A673 (cell line): ENCODE data around the gene ILKAP. TPM values are rescaled to one million over a fixed set of nuclear protein-coding genes. Genes with fewer than 3 reads are reported as not detected.

Experiments
- BruUV-seq: library from RNA; stranded (reverse); fragments of 400-500 nt; replicated peaks from 2 replicates; lab custom pipeline; 2021; lab: Mats Ljungman, UMichigan
- CTCF ChIA-PET: fragments of 300-600 bp; sonication (Branson Sonifier 250); formaldehyde crosslinking; loops from one replicate; lab custom pipeline; 2022; ENCODE audit warnings: antibody characterized with exemption; lab: Charles Lee
- POLR2A ChIA-PET: fragments of 300-600 bp; sonication (Branson Sonifier 250); formaldehyde crosslinking; loops from one replicate; lab custom pipeline; 2022; ENCODE audit warnings: antibody characterized with exemption; ENCODE audit not compliant: low non-redundant PET; lab: Charles Lee
- DNase-seq: peaks from one replicate; pipeline ENCODE4 v3.0.0-alpha.2; 2015; ENCODE audit warnings: low spot score
- H3K27ac ChIP-seq: fragments of 200-600 bp; sonication (generic); 2 replicates; pipeline ENCODE4 v1.5.1; 2016; ENCODE audit warnings: mixed run types, low read depth, mild to moderate bottlenecking, mixed read lengths, antibody characterized with exemption, low read length; ENCODE audit not compliant: poor library complexity, severe bottlenecking
- H3K27me3 ChIP-seq: fragments of 200-600 bp; sonication (generic); replicated peaks from 2 replicates; pipeline ENCODE4 v1.6.1; 2017; ENCODE audit warnings: mixed run types, low read depth, mild to moderate bottlenecking, mixed read lengths, antibody characterized with exemption, low read length; ENCODE audit not compliant: insufficient read depth, poor library complexity
- H3K36me3 ChIP-seq: fragments of 200-600 bp; sonication (generic); 2 replicates; pipeline ENCODE4 v1.6.1; 2016; ENCODE audit warnings: mixed run types, mild to moderate bottlenecking, mixed read lengths, antibody characterized with exemption, low read length; ENCODE audit not compliant: insufficient read depth, poor library complexity, severe bottlenecking
- H3K4me1 ChIP-seq: fragments of 200-600 bp; sonication (generic); 2 replicates; pipeline ENCODE4 v1.6.1; 2017; ENCODE audit warnings: mixed run types, mild to moderate bottlenecking, mixed read lengths, antibody characterized with exemption, low read length; ENCODE audit not compliant: insufficient read depth, poor library complexity, severe bottlenecking
- H3K4me3 ChIP-seq: fragments of 200-600 bp; sonication (generic); 2 replicates; pipeline ENCODE4 v1.5.1; 2016; ENCODE audit warnings: low read depth, mixed run types, mild to moderate bottlenecking, mixed read lengths, low read length; ENCODE audit not compliant: poor library complexity, severe bottlenecking
- H3K9me3 ChIP-seq: fragments of 200-600 bp; sonication (generic); 2 replicates; pipeline ENCODE4 v1.6.1; 2016; ENCODE audit warnings: mixed run types, low read depth, mild to moderate bottlenecking, mixed read lengths, antibody characterized with exemption, low read length; ENCODE audit not compliant: poor library complexity, severe bottlenecking
- EZH2 ChIP-seq: fragments of 200-600 bp; sonication (generic); IDR thresholded peaks from 2 replicates; pipeline ENCODE4 v1.6.1; 2017; ENCODE audit warnings: borderline replicate concordance, low read depth, mild to moderate bottlenecking, mixed read lengths, antibody characterized with exemption, low read length; ENCODE audit not compliant: poor library complexity, severe bottlenecking
- intact Hi-C: fragments of 100-400 bp; cut with micrococcal nuclease; formaldehyde crosslinking; loops from one replicate; pipeline ENCODE4 v1.10.0; 2022; ENCODE audit not compliant: unreplicated experiment
- total RNA-seq: library from RNA; stranded (reverse); gene quantifications from 2 replicates; pipeline ENCODE4 v1.2.3, GENCODE V29; 2021
- TF ChIP-seq, protein P1 (sequence below): fragments of 300-800, 200-600 bp; sonication (generic); conservative IDR thresholded peaks from 2 replicates; pipeline ENCODE4 v1.5.1; 2017; ENCODE audit warnings: low read depth, mild to moderate bottlenecking, antibody characterized with exemption, low read length, moderate library complexity, mixed read lengths

Gene ILKAP
- total RNA-seq, 1 experiment from 2014 or later = 71.6 TPM

GRCh38 chr2:238125127-238125885 is 78.2 kb downstream of the ILKAP start:
- Histone ChIP-seq H3K4me1 (no peaks in the 10 kb centered on the region), H3K27ac (no peak overlapping the region), H3K9me3 (no peaks in the 10 kb centered on the region), H3K27me3 (no peaks in the 10 kb centered on the region), H3K4me3 (no peak overlapping the region), H3K36me3 (no peaks in the 10 kb centered on the region)
- ChIA-PET POLR2A (no interaction called here), CTCF (no interaction called here)
- DNase-seq = no peak
- TF ChIP-seq, protein P1, sequence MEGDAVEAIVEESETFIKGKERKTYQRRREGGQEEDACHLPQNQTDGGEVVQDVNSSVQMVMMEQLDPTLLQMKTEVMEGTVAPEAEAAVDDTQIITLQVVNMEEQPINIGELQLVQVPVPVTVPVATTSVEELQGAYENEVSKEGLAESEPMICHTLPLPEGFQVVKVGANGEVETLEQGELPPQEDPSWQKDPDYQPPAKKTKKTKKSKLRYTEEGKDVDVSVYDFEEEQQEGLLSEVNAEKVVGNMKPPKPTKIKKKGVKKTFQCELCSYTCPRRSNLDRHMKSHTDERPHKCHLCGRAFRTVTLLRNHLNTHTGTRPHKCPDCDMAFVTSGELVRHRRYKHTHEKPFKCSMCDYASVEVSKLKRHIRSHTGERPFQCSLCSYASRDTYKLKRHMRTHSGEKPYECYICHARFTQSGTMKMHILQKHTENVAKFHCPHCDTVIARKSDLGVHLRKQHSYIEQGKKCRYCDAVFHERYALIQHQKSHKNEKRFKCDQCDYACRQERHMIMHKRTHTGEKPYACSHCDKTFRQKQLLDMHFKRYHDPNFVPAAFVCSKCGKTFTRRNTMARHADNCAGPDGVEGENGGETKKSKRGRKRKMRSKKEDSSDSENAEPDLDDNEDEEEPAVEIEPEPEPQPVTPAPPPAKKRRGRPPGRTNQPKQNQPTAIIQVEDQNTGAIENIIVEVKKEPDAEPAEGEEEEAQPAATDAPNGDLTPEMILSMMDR = no peak
- no peak for TF ChIP-seq EZH2
- intact Hi-C loops = no loop called here
- no TSS peak for BruUV-seq

GRCh38 chr2:238124488-238125126 is 78.9 kb downstream of the ILKAP start:
- no peaks in the 10 kb centered on the region for H3K36me3 ChIP-seq
- BruUV-seq = no TSS peak
- H3K9me3 ChIP-seq = no peaks in the 10 kb centered on the region
- ChIA-PET POLR2A (no interaction called here), CTCF (interaction anchor here (0.5 kb wide), 1 partner anchor 139 kb away, joined by 4 read pairs; no protein-coding TSS in a partner anchor)
- intact Hi-C loops = no loop called here
- H3K27me3 ChIP-seq = no peaks in the 10 kb centered on the region
- no peak for DNase-seq
- TF ChIP-seq EZH2 = no peak
- TF ChIP-seq, protein P1 = no peak
- H3K27ac ChIP-seq = no peak overlapping the region
- H3K4me3 ChIP-seq = no peak overlapping the region
- no peaks in the 10 kb centered on the region for H3K4me1 ChIP-seq

- Histone ChIP-seq H3K4me1 (no peaks in the 10 kb centered on the region), H3K36me3 (no peaks in the 10 kb centered on the region), H3K27me3 (no peaks in the 10 kb centered on the region), H3K9me3 (no peaks in the 10 kb centered on the region), H3K4me3 (no peak overlapping the region), H3K27ac (no peak overlapping the region)
- intact Hi-C loops = no loop called here
- TF ChIP-seq EZH2 = no peak
- TF ChIP-seq, protein P1 = no peak
- DNase-seq = no peak
- ChIA-PET CTCF (no interaction called here), POLR2A (no interaction called here)
- BruUV-seq = no TSS peak
These were observed 79.5 kb downstream of the ILKAP start for GRCh38 chr2:238123991-238124470.
